HCT116 (cell line): ENCODE data around the gene AOC3.
"Not testable (repeated sequence)": the region's sequence is repeated elsewhere in the genome, so short reads cannot be mapped to it uniquely, and the experiment has no call there.

Experiments used
- EZH2 ChIP-seq: fragments of 200-600 bp; sonication (generic); IDR thresholded peaks from 2 replicates; pipeline ENCODE4 v1.6.1; 2017; ENCODE audit warnings: antibody characterized with exemption, mixed run types
- TF ChIP-seq, protein P1 (sequence below): IDR thresholded peaks from 2 replicates; pipeline ENCODE4 v1.6.1; 2012

GRCh38 chr17:42885806-42886205 lies 34.8 kb downstream of the AOC3 start:
- TF ChIP-seq, protein P1, sequence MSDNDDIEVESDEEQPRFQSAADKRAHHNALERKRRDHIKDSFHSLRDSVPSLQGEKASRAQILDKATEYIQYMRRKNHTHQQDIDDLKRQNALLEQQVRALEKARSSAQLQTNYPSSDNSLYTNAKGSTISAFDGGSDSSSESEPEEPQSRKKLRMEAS, result not testable (repeated sequence)
- TF ChIP-seq EZH2, result not testable (repeated sequence)
